Suprapubic skin (tissue), 4 donors: ENCODE data around the gene PDIA2. TPM values are rescaled to one million over a fixed set of nuclear protein-coding genes. Genes with fewer than 3 reads are reported as not detected.

ENCODE experiments used
- DNase-seq, 2 donors: peaks; one replicate each; pipeline ENCODE4 v3.0.0-alpha.2; 2019; ENCODE audit warnings: low spot score in 2 of 2
- H3K27ac ChIP-seq: fragments of 200-600 bp; sonication (generic); one replicate; pipeline ENCODE4 v1.5.1; 2019
- H3K27me3 ChIP-seq: fragments of 200-600 bp; sonication (generic); one replicate; pipeline ENCODE4 v1.5.1; 2019
- H3K36me3 ChIP-seq: fragments of 200-600 bp; sonication (generic); one replicate; pipeline ENCODE4 v1.5.1; 2019
- H3K4me1 ChIP-seq: fragments of 200-600 bp; sonication (generic); one replicate; pipeline ENCODE4 v1.5.1; 2019
- H3K4me3 ChIP-seq: fragments of 200-600 bp; sonication (generic); one replicate; pipeline ENCODE4 v1.5.1; 2019; ENCODE audit warnings: mild to moderate bottlenecking
- H3K9me3 ChIP-seq: fragments of 200-600 bp; sonication (generic); one replicate; pipeline ENCODE4 v1.5.1; 2019
- CTCF ChIP-seq, 2 donors: fragments of 200-600 bp in 1 of 2; fragments of 450-650 bp in 1 of 2; sonication (generic) in 1 of 2; IDR thresholded peaks; one replicate each; pipeline ENCODE4 v1.5.1; 2016 to 2019; ENCODE audit warnings: antibody characterized with exemption in 2 of 2, mild to moderate bottlenecking in 1 of 2, moderate library complexity in 1 of 2
- EP300 ChIP-seq: sonication (generic); formaldehyde crosslinking; IDR thresholded peaks from one replicate; pipeline ENCODE4 v1.6.1; 2017; ENCODE audit warnings: antibody characterized with exemption
- POLR2A ChIP-seq, 2 donors: fragments of 450-650 bp; IDR thresholded peaks; one replicate each; pipeline ENCODE4 v1.6.1; 2017; ENCODE audit warnings: antibody characterized with exemption in 2 of 2, mild to moderate bottlenecking in 2 of 2, moderate library complexity in 2 of 2
- POLR2AphosphoS5 ChIP-seq, 3 donors: sonication (generic); formaldehyde crosslinking; IDR thresholded peaks; one replicate each; pipeline ENCODE4 v1.6.1; 2017; ENCODE audit warnings: antibody characterized with exemption in 3 of 3
- WGBS: methylation state at CpG from one replicate; pipeline ENCODE4 v1.1.5; 2018; 5-methylcytosine and 5-hydroxymethylcytosine counted together
- total RNA-seq, 4 donors: library from RNA; depleted of rRNA; stranded (reverse); fragments of >200 nt; gene quantifications; one replicate each; pipeline ENCODE4 v1.1.0, GENCODE V29; 2016

Gene PDIA2
- total RNA-seq, 4 donors from 2014 or later = not detected

DNA sequence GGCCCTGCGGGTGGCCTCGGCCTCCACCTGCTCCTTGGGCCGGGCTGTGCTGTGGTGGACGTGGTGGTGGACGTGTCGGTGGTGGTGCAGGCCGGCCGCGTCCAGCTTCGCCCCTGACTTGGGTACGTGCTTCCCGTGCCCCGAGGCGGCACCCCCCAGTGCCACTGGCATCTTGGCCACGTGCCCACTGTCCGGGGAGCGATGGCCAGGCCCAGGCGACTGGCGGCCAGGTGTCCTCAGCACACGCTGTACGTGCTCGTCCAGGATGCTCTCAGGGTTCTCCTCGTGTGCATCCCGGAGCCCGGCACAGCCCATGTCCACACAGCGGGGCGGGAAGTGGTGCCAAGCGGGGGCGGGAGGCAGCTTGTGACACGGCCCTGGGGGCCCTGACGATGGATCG is 14.9 kb downstream of the PDIA2 start:
- no peak for DNase-seq
- no peak for TF ChIP-seq POLR2A (IDR thresholded peaks at IDR 0.05)
- no peak for TF ChIP-seq CTCF (IDR thresholded peaks at IDR 0.05)
- no peak for TF ChIP-seq EP300
- no peak for TF ChIP-seq POLR2AphosphoS5 (IDR thresholded peaks at IDR 0.05)
- H3K36me3 ChIP-seq = peaks cover 45% of the 10 kb centered on the region
- H3K9me3 ChIP-seq = no peaks in the 10 kb centered on the region
- WGBS = 95% methylated on average over 4 of the region's 32 CpGs
- no peak overlapping the region for H3K27ac ChIP-seq
- no peak overlapping the region for H3K4me3 ChIP-seq
- no peaks in the 10 kb centered on the region for H3K27me3 ChIP-seq
- H3K4me1 ChIP-seq = no peaks in the 10 kb centered on the region

DNA sequence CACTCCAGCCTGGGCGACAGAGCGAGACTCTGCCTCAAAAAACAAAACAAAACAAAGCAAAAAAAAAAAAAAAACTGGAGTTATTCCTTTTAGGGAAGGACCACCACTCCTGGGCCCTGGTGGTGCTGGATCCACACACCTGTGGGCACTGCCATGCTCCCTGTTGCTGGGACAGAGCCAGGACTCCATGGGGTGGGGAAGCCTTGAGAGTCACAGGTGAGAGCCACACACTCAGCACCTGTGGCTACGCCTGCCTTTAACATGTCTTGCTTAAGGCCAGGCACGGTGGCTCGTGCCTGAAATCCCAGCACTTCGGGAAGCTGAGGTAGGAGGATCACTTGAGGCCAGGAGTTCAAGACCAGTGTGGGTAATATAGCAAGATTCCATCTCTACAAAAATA is 18.3 kb downstream of the PDIA2 start:
- Histone ChIP-seq H3K27ac (no peak overlapping the region), H3K4me3 (no peak overlapping the region), H3K4me1 (peaks cover 1% of the 10 kb centered on the region), H3K27me3 (no peaks in the 10 kb centered on the region), H3K36me3 (peaks cover 46% of the 10 kb centered on the region), H3K9me3 (no peaks in the 10 kb centered on the region)
- TF ChIP-seq CTCF (IDR thresholded peaks at IDR 0.05) (no peak), POLR2AphosphoS5 (IDR thresholded peaks at IDR 0.05) (no peak), EP300 (no peak), POLR2A (IDR thresholded peaks at IDR 0.05) (no peak)
- DNase-seq = no peak
- WGBS = 94% methylated on average over 6 of the region's 6 CpGs

GRCh38 chr16:301950-302349 is 19.0 kb downstream of the PDIA2 start:
- Histone ChIP-seq H3K36me3 (peaks cover 44% of the 10 kb centered on the region), H3K4me3 (no peak overlapping the region), H3K27me3 (no peaks in the 10 kb centered on the region), H3K9me3 (no peaks in the 10 kb centered on the region), H3K4me1 (peaks cover 8% of the 10 kb centered on the region), H3K27ac (no peak overlapping the region)
- 93% methylated on average over 10 of the region's 13 CpGs for WGBS
- no peak for TF ChIP-seq EP300
- no peak for TF ChIP-seq CTCF (IDR thresholded peaks at IDR 0.05)
- TF ChIP-seq POLR2AphosphoS5 (IDR thresholded peaks at IDR 0.05) = no peak
- no peak for TF ChIP-seq POLR2A (IDR thresholded peaks at IDR 0.05)
- DNase-seq = no peak

DNA sequence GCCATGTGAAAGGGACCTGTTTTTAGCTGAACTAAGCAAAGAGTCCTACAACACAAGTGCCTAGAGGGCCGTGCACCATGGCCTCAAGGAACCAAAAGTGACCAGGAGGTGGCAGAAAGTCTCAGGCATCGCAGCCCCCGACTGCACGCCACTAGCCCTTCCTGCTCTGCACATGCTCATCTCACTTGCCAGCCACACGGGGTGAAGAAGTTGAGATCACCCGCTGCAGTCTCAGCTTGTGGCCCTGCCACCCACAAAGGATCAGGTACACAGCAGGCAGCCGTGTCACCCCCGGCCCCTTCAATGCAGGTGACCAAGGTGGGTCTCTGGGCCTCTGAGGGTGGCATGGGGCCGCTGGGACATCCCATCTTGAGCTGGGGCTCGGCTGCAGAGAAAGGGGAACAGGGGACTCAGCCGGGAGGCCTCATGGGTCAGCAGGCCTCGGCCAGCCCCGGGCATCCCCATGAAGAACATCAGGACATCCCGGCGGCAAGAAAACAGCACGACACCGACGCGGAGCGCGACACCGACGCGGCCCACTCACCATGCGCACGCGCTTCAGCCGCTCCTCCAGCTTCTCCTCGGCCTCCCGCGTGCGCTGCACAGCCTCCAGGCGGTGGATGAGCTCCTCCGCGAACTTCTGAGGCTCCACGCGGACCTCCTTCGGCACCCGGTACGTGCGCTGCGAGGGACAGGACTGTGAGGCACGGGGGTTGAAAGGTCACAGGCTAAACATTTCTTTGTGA is 21.0 kb downstream of the PDIA2 start:
- WGBS = 90% methylated on average over 43 of the region's 43 CpGs
- peaks cover 10% of the 10 kb centered on the region for H3K4me1 ChIP-seq
- no peak for DNase-seq
- no peaks in the 10 kb centered on the region for H3K27me3 ChIP-seq
- peaks cover 44% of the 10 kb centered on the region for H3K36me3 ChIP-seq
- H3K27ac ChIP-seq = no peak overlapping the region
- TF ChIP-seq POLR2AphosphoS5 (IDR thresholded peaks at IDR 0.05) (no peak), EP300 (no peak), CTCF (IDR thresholded peaks at IDR 0.05) (no peak), POLR2A (IDR thresholded peaks at IDR 0.05) (no peak)
- no peaks in the 10 kb centered on the region for H3K9me3 ChIP-seq
- no peak overlapping the region for H3K4me3 ChIP-seq

DNA sequence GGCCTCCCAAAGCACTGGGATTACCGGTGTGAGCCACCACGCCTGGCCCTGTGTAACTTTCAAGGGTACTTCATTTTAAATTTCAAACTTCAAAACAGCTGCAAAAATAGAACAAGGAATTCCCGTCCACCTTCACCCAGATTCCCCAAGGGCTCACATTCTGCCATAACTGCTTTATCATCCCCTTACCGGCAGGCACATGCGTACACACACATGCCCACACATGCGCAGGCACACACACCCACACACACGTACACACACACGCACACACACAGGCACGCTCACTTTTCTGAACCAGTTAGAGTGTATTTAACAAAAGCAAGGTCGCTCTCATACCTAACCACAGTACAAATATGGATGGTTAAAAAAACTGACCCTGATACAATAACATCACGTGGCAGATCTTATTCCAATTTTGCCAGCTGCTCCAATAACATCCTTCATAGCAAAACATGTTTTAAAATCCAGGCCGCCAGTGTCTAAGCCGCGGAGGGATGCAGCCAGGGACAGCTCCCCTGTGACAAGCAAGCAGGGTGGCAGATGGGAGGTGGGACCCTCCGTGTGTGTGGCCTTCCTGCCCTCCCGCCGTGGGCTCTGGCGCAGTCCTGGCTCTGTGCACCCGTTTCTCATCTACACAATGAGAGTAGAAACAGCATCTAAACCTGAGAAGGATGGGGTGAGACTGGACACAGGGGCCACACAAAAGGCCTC is 23.1 kb downstream of the PDIA2 start:
- Histone ChIP-seq H3K27me3 (no peaks in the 10 kb centered on the region), H3K4me1 (peaks cover 10% of the 10 kb centered on the region), H3K36me3 (peaks cover 52% of the 10 kb centered on the region), H3K27ac (no peak overlapping the region), H3K9me3 (no peaks in the 10 kb centered on the region), H3K4me3 (no peak overlapping the region)
- TF ChIP-seq POLR2A (IDR thresholded peaks at IDR 0.05) = no peak
- TF ChIP-seq POLR2AphosphoS5 (IDR thresholded peaks at IDR 0.05) = no peak
- no peak for TF ChIP-seq CTCF (IDR thresholded peaks at IDR 0.05)
- no peak for TF ChIP-seq EP300
- 49% methylated on average over 19 of the region's 19 CpGs for WGBS
- DNase-seq = no peak
